Karpas-422 (cell line): Measurements from ENCODE around the gene PAPOLB. TPM values are rescaled to one million over a fixed set of nuclear protein-coding genes. Genes with fewer than 3 reads are reported as not detected.

Source experiments
- DNase-seq: peaks from one replicate; pipeline ENCODE4 v3.0.0-alpha.2; 2015
- H2AFZ ChIP-seq: fragments of 200-600 bp; sonication (generic); 2 replicates; pipeline ENCODE4 v1.6.1; 2014; ENCODE audit warnings: antibody characterized with exemption, low read length, mixed read lengths
- H3K27ac ChIP-seq: fragments of 200-600 bp; sonication (generic); 2 replicates; pipeline ENCODE4 v1.5.1; 2014; ENCODE audit warnings: mild to moderate bottlenecking, low read length, moderate library complexity
- H3K27me3 ChIP-seq: fragments of 200-600 bp; sonication (generic); 2 replicates; pipeline ENCODE4 v1.6.1; 2014; ENCODE audit warnings: low read length, mixed read lengths
- H3K36me3 ChIP-seq: fragments of 200-600 bp; sonication (generic); 2 replicates; pipeline ENCODE4 v1.6.1; 2014; ENCODE audit warnings: low read length, mixed read lengths; ENCODE audit not compliant: insufficient read depth
- H3K4me1 ChIP-seq: fragments of 200-600 bp; sonication (generic); 2 replicates; pipeline ENCODE4 v1.6.1; 2014; ENCODE audit warnings: mild to moderate bottlenecking, low read length, mixed read lengths
- H3K4me2 ChIP-seq: fragments of 200-600 bp; sonication (generic); 2 replicates; pipeline ENCODE4 v1.6.1; 2014; ENCODE audit warnings: low read length, low read depth, mild to moderate bottlenecking; ENCODE audit not compliant: poor library complexity, severe bottlenecking
- H3K4me3 ChIP-seq: fragments of 200-600 bp; sonication (generic); 2 replicates; pipeline ENCODE4 v1.5.1; 2014; ENCODE audit warnings: mild to moderate bottlenecking, antibody characterized with exemption, low read length, mixed read lengths
- H3K79me2 ChIP-seq: fragments of 200-600 bp; sonication (generic); 2 replicates; pipeline ENCODE4 v1.6.1; 2014; ENCODE audit warnings: mild to moderate bottlenecking, low read length, mixed read lengths
- H3K9ac ChIP-seq: fragments of 200-600 bp; sonication (generic); 2 replicates; pipeline ENCODE4 v1.6.0; 2014; ENCODE audit warnings: low read length
- H3K9me2 ChIP-seq: fragments of 200-600 bp; sonication (generic), shearing (Covaris generic); replicated peaks from 2 replicates; pipeline ENCODE4 v1.6.0; 2014; ENCODE audit warnings: mild to moderate bottlenecking, low read length, moderate library complexity; ENCODE audit not compliant: insufficient read depth
- H3K9me3 ChIP-seq: fragments of 300-700, 200-600 bp; sonication (generic); 2 replicates; pipeline ENCODE4 v1.6.1; 2014; ENCODE audit warnings: low read length, mixed read lengths
- H4K20me1 ChIP-seq: fragments of 200-600 bp; sonication (generic); 2 replicates; pipeline ENCODE4 v1.6.1; 2014; ENCODE audit warnings: mild to moderate bottlenecking, antibody characterized with exemption, low read length, low read depth; ENCODE audit not compliant: insufficient read depth
- total RNA-seq: library from RNA; depleted of rRNA; stranded (reverse); fragments of >200 nt; shearing (Covaris generic); gene quantifications from 2 replicates; pipeline ENCODE4 v1.2.3, GENCODE V29; 2014; ENCODE audit warnings: low replicate concordance

The PAPOLB gene
- total RNA-seq, 1 experiment from 2014 or later, result not detected

DNA sequence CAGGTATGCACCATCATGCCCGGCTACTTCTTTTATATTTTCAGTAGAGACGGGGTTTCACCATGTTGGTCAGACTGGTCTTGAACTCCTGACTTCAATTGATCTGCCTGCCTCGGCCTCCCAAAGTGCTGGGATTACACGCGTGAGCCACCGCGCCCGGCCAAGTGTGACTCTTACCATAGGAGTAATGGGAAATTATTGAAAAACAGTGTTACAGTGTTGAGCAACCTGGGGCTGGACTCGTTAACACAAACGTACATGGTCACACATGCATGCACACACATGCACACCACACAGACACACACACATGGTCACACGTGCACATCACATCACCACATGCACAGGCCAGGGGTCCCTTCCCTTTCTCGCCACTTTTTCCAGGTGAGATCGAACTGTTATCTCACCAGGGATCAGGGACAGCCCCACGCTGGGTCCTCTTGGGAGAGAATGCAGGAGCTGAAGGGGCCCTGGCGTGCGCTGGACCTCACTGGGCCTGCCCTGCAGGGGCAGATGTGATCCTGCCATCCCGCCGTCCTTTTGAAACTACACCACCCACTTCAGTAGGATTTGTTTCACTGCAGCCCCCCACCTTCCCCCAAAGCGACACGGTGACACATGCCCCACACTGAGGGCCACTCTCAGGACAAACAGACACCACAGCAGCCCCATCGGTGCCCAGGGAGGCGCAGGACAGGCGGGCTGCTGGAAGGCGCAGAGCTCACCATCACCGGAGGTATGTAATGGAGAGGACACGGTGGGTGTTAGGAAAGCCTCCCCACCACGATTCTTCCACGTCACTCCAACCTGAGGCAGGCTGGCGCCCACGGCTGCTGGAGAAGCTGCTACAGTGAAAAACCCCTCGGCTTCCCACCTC lies 11.5 kb upstream of the PAPOLB start:
- Histone ChIP-seq H3K27ac (no peak overlapping the region), H3K9ac (no peak overlapping the region), H3K9me3 (no peaks in the 10 kb centered on the region), H3K79me2 (no peaks in the 10 kb centered on the region), H3K4me3 (no peak overlapping the region), H3K9me2 (no peaks in the 10 kb centered on the region), H2AFZ (no peak overlapping the region), H3K4me1 (no peaks in the 10 kb centered on the region), H3K4me2 (no peak overlapping the region), H3K36me3 (no peaks in the 10 kb centered on the region), H3K27me3 (no peaks in the 10 kb centered on the region), H4K20me1 (no peaks in the 10 kb centered on the region)
- no peak for DNase-seq

DNA sequence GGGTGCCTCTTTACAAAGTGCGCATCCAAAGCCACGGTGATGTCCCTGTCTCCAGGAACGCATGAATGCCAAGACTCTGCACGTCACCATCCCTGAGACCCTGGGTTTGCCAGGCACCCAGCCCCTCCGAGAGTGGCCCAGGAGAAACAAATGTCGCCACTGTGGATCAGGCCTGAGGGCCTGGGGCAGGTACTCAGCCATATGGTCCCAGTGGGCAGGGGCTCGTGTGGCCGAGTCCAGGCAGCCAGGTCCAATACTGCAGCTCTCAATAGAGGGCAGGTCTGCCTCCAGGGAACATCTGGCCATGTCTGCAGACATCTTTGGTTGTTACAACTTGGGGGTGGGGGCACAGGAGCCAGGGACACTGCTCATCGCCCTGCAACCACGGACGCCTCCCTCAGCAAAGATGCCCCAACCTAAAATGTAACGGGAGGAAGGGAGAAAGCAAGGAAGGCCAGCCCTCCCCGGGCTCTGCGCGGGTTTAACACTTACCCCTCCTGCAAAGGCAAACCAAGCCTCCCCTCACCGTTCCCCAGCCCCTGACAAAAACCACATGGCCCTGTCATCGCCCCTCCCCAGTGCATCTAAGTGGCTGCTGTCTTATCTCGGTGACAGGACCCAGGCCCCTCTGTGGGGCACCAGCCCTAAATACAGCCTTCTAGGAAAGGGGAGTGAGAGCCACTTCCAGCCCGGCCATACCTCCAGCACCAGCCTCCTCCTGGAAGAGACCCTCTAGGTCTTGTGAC lies 10.3 kb upstream of the PAPOLB start:
- Histone ChIP-seq H3K4me2 (no peak overlapping the region), H3K4me3 (no peak overlapping the region), H2AFZ (no peak overlapping the region), H3K79me2 (no peaks in the 10 kb centered on the region), H3K27ac (no peak overlapping the region), H3K36me3 (no peaks in the 10 kb centered on the region), H3K27me3 (no peaks in the 10 kb centered on the region), H3K4me1 (no peaks in the 10 kb centered on the region), H4K20me1 (no peaks in the 10 kb centered on the region), H3K9me3 (no peaks in the 10 kb centered on the region), H3K9me2 (no peaks in the 10 kb centered on the region), H3K9ac (no peak overlapping the region)
- no peak for DNase-seq

GRCh38 chr7:4871056-4871680 lies 9.3 kb upstream of the PAPOLB start:
- Histone ChIP-seq H3K27ac (no peak overlapping the region), H3K27me3 (no peaks in the 10 kb centered on the region), H3K4me2 (no peak overlapping the region), H3K9ac (no peak overlapping the region), H3K79me2 (no peaks in the 10 kb centered on the region), H3K9me3 (no peaks in the 10 kb centered on the region), H3K9me2 (no peaks in the 10 kb centered on the region), H2AFZ (no peak overlapping the region), H3K4me3 (no peak overlapping the region), H3K4me1 (no peaks in the 10 kb centered on the region), H3K36me3 (no peaks in the 10 kb centered on the region), H4K20me1 (no peaks in the 10 kb centered on the region)
- DNase-seq, result no peak

- H3K9me3 ChIP-seq, result no peaks in the 10 kb centered on the region
- DNase-seq, result no peak
- H3K27ac ChIP-seq, result no peak overlapping the region
- H3K9me2 ChIP-seq, result no peaks in the 10 kb centered on the region
- H3K4me3 ChIP-seq, result no peak overlapping the region
- no peaks in the 10 kb centered on the region for H4K20me1 ChIP-seq
- H3K27me3 ChIP-seq, result no peaks in the 10 kb centered on the region
- no peaks in the 10 kb centered on the region for H3K4me1 ChIP-seq
- H3K4me2 ChIP-seq, result no peak overlapping the region
- no peaks in the 10 kb centered on the region for H3K79me2 ChIP-seq
- no peak overlapping the region for H3K9ac ChIP-seq
- H2AFZ ChIP-seq, result no peak overlapping the region
- H3K36me3 ChIP-seq, result no peaks in the 10 kb centered on the region
Observed at GRCh38 chr7:4868493-4868892, 6.7 kb upstream of the PAPOLB start.

DNA sequence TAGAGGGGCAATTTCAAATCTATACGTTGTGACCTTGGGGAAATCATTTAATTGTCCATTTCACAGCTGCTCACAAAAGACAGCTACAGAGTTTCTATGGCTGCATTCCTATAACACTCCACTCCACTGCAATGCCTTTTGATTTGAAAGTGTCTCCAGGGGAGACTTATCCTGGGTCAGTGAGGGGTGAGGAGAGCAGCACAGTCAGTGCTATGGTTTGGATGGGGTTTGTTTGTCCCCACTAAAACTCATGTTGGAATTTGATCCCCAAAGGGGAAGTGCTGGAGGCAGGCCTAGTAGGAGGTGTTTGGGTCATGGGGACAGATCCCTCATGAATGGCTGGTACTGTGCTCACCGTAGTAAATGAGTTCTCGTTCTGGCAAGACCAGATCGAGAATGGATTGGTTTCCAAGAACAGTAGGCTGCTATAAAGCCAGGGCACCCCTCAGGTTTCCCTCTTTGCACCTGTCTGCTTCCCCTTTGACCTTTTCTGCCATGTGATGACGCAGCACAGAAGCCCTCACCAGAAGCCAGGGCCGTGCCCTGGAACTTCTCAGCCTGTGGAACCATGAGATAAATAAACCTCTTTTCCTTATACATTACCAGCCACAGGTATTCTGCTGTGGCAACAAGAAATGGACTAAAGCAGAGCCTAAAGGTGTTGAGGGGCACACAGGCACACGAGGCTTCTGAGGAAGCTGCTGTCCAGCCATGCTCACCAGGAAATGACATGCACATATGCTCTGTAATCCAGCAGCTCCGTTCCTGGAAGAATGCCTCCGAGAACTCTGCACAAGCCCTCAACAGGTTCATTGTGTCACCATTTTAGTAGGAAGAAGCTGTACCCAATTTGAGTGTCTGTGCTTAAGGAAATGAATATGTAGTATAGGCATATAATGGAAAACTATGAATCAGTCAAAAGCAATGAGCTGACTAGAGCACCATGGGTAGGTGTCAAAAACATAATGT lies 5.0 kb upstream of the PAPOLB start:
- Histone ChIP-seq H2AFZ (no peak overlapping the region), H3K4me2 (no peak overlapping the region), H3K4me3 (no peak overlapping the region), H3K9ac (no peak overlapping the region), H3K27ac (no peak overlapping the region), H3K9me3 (no peaks in the 10 kb centered on the region), H4K20me1 (no peaks in the 10 kb centered on the region), H3K27me3 (no peaks in the 10 kb centered on the region), H3K36me3 (no peaks in the 10 kb centered on the region), H3K4me1 (no peaks in the 10 kb centered on the region), H3K79me2 (no peaks in the 10 kb centered on the region), H3K9me2 (no peaks in the 10 kb centered on the region)
- DNase-seq, result no peak

- Histone ChIP-seq H3K79me2 (no peaks in the 10 kb centered on the region), H3K27ac (no peak overlapping the region), H3K4me1 (no peaks in the 10 kb centered on the region), H3K9me2 (no peaks in the 10 kb centered on the region), H3K36me3 (no peaks in the 10 kb centered on the region), H3K4me2 (no peak overlapping the region), H3K9ac (no peak overlapping the region), H2AFZ (no peak overlapping the region), H4K20me1 (no peaks in the 10 kb centered on the region), H3K27me3 (no peaks in the 10 kb centered on the region), H3K4me3 (no peak overlapping the region), H3K9me3 (no peaks in the 10 kb centered on the region)
- DNase-seq, result no peak
Observed at GRCh38 chr7:4862156-4862555, 326 bp upstream of the PAPOLB start.

DNA sequence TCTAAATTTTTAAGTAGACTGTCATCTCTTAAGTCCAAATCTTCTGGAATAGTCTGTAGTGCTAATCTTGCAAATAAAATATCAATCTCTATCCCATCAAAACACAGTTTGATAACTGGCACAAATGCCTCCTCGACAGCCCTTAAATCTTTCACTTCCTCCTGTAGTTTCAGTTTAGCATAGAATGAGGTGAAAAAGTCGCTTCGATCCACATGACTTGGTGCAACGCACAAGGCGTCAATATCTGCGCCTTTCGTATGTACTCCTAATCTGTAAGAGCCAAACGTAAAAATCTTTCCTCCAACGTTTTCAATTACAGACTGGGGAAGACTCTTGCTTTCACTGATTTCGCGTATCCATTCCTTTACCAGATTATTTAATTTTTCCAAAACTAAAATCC lies 603 bp downstream of the PAPOLB start:
- no peak overlapping the region for H3K4me3 ChIP-seq
- H3K4me1 ChIP-seq, result no peaks in the 10 kb centered on the region

More for the DNA sequence above, 603 bp downstream of the PAPOLB start:
- no peaks in the 10 kb centered on the region for H3K27me3 ChIP-seq
- no peak overlapping the region for H3K4me2 ChIP-seq
- no peak overlapping the region for H2AFZ ChIP-seq
- H3K36me3 ChIP-seq, result no peaks in the 10 kb centered on the region
- H3K9ac ChIP-seq, result no peak overlapping the region
- H3K27ac ChIP-seq, result no peak overlapping the region
- no peaks in the 10 kb centered on the region for H4K20me1 ChIP-seq
- no peak for DNase-seq
- no peaks in the 10 kb centered on the region for H3K79me2 ChIP-seq
- no peaks in the 10 kb centered on the region for H3K9me3 ChIP-seq
- H3K9me2 ChIP-seq, result no peaks in the 10 kb centered on the region
